AG04449 (cell line): Measurements from ENCODE around the gene MRPS10.

Experiments used
- CTCF ChIA-PET: fragments of 350-600 bp; formaldehyde crosslinking; extraction: SDS; loops from one replicate; lab custom pipeline; 2021; ENCODE audit warnings: antibody characterized with exemption; lab: Yijun Ruan, JAX
- POLR2A ChIA-PET: fragments of 400-600, 350-600 bp; formaldehyde crosslinking; extraction: SDS; loops from one replicate; lab custom pipeline; 2020; ENCODE audit warnings: antibody characterized with exemption, inconsistent platforms; lab: Yijun Ruan, JAX
- DNase-seq: peaks from one replicate; pipeline ENCODE4 v3.0.0-alpha.2; 2010; ENCODE audit warnings: low read depth, low spot score
- H3K4me3 ChIP-seq: 2 replicates; pipeline ENCODE4 v1.5.1; 2011; ENCODE audit warnings: low read depth, mild to moderate bottlenecking, control low read depth, low read length
- CTCF ChIP-seq: IDR thresholded peaks from one replicate; pipeline ENCODE4 v1.5.1; 2011; ENCODE audit warnings: mild to moderate bottlenecking, moderate library complexity, low read length, control low read depth, inconsistent platforms; ENCODE audit not compliant: insufficient read depth; ENCODE audit errors: missing control alignments

MRPS10 gene

GRCh38 chr6:42184475-42184874 lies 33.2 kb downstream of the MRPS10 start:
- CTCF ChIA-PET = interaction anchor here (1.2 to 1.5 kb wide), 2 partner anchors 16 to 110 kb away, joined by 3 read pairs; no protein-coding TSS in a partner anchor

GRCh38 chr6:42182101-42182500 lies 35.6 kb downstream of the MRPS10 start:
- ChIA-PET POLR2A (no interaction called here), CTCF (interaction anchor here (1.3 to 1.5 kb wide), 2 partner anchors 8 to 13 kb away, joined by 4 read pairs; no protein-coding TSS in a partner anchor)

More at GRCh38 chr6:42184475-42184874, 33.2 kb downstream of the MRPS10 start:
- no peak for TF ChIP-seq CTCF
- POLR2A ChIA-PET = no interaction called here
- no peak overlapping the region for H3K4me3 ChIP-seq
- DNase-seq = no peak

GRCh38 chr6:42179945-42180313 lies 37.7 kb downstream of the MRPS10 start:
- no peak for TF ChIP-seq CTCF
- no peak overlapping the region for H3K4me3 ChIP-seq
- no peak for DNase-seq
- POLR2A ChIA-PET = no interaction called here
- CTCF ChIA-PET = interaction anchor here (1.1 to 1.4 kb wide), 3 partner anchors 10 to 105 kb away, joined by 3 to 5 read pairs (median 4); no protein-coding TSS in a partner anchor

More at GRCh38 chr6:42182101-42182500, 35.6 kb downstream of the MRPS10 start:
- H3K4me3 ChIP-seq = no peak overlapping the region
- DNase-seq = no peak
- TF ChIP-seq CTCF = no peak

- no peak for TF ChIP-seq CTCF
- H3K4me3 ChIP-seq = no peak overlapping the region
- no peak for DNase-seq
- ChIA-PET CTCF (interaction anchor here (0.6 to 2.5 kb wide), 5 partner anchors 10 to 369 kb away, joined by 3 to 8 read pairs (median 4); no protein-coding TSS in a partner anchor), POLR2A (no interaction called here)
Measured at GRCh38 chr6:42179261-42179944, 38.3 kb downstream of the MRPS10 start.

GRCh38 chr6:42177514-42178364 lies 39.9 kb downstream of the MRPS10 start:
- H3K4me3 ChIP-seq = peak overlapping the region; percentile 32
- no peak for TF ChIP-seq CTCF
- CTCF ChIA-PET = interaction anchor here (0.9 to 2.5 kb wide), 5 partner anchors 9 to 86 kb away, joined by 3 to 8 read pairs (median 4); no protein-coding TSS in a partner anchor
- POLR2A ChIA-PET = interaction anchor here (0.7 kb wide), 2 partner anchors 9 to 32 kb away, joined by 3 read pairs; no protein-coding TSS in a partner anchor
- no peak for DNase-seq
